Measurements from ENCODE around the gene DGKZ.

DNA sequence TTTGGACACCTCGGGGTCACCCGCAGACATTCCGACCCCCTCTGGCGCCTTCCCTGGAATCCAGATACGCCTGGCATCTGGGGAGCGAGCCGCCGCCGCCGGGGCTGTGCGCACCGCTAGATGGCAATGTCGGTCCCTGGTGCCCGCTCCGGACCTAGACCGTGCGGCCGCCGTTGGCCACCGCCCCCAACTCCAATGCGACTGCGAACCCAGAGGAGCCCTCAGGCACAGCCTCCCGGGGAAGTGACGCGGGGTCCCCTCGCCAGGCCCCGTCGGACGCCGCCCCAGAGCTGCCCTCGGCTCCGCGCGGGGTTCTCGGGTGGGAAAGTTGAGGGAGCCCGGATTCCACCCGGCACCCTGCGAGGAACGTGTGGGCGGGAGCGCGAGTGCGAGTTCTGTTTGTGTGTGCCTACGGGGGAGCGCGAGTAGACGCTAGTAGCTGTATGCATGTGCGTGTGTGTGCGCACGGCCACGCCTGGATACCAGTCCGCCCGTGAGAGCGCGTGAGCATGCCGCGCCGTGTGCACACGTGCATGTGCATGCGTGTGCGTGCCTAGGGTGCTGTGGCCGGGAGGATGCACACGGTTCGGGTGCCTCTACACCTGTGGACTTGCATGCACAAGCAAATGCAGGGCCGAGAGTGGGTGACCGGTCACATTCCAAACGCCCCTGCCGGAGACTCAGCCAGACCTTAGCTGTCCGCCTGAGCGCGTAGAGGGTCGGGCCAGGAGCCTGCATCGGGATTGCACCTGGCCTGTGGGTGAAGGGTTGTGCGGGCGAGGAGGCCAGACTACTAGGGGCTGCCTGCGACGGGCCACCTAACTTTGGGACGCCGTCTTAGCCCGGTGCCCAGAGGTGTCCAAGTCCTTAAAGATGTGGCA is 42.4 kb downstream of the DGKZ start:
- TF ChIP-seq TAF1 (conservative IDR thresholded peaks at IDR 0.05): no peak
- TF ChIP-seq, protein P1, sequence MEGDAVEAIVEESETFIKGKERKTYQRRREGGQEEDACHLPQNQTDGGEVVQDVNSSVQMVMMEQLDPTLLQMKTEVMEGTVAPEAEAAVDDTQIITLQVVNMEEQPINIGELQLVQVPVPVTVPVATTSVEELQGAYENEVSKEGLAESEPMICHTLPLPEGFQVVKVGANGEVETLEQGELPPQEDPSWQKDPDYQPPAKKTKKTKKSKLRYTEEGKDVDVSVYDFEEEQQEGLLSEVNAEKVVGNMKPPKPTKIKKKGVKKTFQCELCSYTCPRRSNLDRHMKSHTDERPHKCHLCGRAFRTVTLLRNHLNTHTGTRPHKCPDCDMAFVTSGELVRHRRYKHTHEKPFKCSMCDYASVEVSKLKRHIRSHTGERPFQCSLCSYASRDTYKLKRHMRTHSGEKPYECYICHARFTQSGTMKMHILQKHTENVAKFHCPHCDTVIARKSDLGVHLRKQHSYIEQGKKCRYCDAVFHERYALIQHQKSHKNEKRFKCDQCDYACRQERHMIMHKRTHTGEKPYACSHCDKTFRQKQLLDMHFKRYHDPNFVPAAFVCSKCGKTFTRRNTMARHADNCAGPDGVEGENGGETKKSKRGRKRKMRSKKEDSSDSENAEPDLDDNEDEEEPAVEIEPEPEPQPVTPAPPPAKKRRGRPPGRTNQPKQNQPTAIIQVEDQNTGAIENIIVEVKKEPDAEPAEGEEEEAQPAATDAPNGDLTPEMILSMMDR (IDR thresholded peaks at IDR 0.05; ENCODE audit: low read depth, low read length, missing input control): peak; percentile 78
- no peak for TF ChIP-seq NR2F2 (IDR thresholded peaks at IDR 0.05)
- peak; percentile 77 to 85 for TF ChIP-seq RAD21 (IDR thresholded peaks at IDR 0.05)
- TF ChIP-seq, protein P2, sequence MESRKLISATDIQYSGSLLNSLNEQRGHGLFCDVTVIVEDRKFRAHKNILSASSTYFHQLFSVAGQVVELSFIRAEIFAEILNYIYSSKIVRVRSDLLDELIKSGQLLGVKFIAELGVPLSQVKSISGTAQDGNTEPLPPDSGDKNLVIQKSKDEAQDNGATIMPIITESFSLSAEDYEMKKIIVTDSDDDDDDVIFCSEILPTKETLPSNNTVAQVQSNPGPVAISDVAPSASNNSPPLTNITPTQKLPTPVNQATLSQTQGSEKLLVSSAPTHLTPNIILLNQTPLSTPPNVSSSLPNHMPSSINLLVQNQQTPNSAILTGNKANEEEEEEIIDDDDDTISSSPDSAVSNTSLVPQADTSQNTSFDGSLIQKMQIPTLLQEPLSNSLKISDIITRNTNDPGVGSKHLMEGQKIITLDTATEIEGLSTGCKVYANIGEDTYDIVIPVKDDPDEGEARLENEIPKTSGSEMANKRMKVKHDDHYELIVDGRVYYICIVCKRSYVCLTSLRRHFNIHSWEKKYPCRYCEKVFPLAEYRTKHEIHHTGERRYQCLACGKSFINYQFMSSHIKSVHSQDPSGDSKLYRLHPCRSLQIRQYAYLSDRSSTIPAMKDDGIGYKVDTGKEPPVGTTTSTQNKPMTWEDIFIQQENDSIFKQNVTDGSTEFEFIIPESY (IDR thresholded peaks at IDR 0.05): no peak
- TF ChIP-seq, protein P3, sequence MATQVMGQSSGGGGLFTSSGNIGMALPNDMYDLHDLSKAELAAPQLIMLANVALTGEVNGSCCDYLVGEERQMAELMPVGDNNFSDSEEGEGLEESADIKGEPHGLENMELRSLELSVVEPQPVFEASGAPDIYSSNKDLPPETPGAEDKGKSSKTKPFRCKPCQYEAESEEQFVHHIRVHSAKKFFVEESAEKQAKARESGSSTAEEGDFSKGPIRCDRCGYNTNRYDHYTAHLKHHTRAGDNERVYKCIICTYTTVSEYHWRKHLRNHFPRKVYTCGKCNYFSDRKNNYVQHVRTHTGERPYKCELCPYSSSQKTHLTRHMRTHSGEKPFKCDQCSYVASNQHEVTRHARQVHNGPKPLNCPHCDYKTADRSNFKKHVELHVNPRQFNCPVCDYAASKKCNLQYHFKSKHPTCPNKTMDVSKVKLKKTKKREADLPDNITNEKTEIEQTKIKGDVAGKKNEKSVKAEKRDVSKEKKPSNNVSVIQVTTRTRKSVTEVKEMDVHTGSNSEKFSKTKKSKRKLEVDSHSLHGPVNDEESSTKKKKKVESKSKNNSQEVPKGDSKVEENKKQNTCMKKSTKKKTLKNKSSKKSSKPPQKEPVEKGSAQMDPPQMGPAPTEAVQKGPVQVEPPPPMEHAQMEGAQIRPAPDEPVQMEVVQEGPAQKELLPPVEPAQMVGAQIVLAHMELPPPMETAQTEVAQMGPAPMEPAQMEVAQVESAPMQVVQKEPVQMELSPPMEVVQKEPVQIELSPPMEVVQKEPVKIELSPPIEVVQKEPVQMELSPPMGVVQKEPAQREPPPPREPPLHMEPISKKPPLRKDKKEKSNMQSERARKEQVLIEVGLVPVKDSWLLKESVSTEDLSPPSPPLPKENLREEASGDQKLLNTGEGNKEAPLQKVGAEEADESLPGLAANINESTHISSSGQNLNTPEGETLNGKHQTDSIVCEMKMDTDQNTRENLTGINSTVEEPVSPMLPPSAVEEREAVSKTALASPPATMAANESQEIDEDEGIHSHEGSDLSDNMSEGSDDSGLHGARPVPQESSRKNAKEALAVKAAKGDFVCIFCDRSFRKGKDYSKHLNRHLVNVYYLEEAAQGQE (IDR thresholded peaks at IDR 0.05): peak; percentile 61
- TF ChIP-seq RXRA (IDR thresholded peaks at IDR 0.05): no peak
- TF ChIP-seq, protein P4, sequence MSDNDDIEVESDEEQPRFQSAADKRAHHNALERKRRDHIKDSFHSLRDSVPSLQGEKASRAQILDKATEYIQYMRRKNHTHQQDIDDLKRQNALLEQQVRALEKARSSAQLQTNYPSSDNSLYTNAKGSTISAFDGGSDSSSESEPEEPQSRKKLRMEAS (IDR thresholded peaks at IDR 0.05): no peak
- TF ChIP-seq HNF4G (IDR thresholded peaks at IDR 0.05): no peak
- TF ChIP-seq YY1 (IDR thresholded peaks at IDR 0.05): no peak
- TF ChIP-seq FOXA1 (IDR thresholded peaks at IDR 0.05): no peak
- TF ChIP-seq EGR1 (IDR thresholded peaks at IDR 0.05; ENCODE audit: low read depth in 2 of 2): no peak
- TF ChIP-seq, protein P5, sequence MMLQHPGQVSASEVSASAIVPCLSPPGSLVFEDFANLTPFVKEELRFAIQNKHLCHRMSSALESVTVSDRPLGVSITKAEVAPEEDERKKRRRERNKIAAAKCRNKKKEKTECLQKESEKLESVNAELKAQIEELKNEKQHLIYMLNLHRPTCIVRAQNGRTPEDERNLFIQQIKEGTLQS (IDR thresholded peaks at IDR 0.05): no peak

Data from liver (tissue), 3 donors.